GM21528 (cell line): ENCODE data around the gene ATP2B1.
"Not testable (repeated sequence)": the region's sequence is repeated elsewhere in the genome, so short reads cannot be mapped to it uniquely, and the experiment has no call there.

ENCODE experiments used
- ATAC-seq: cut with Tn5 transposase; IDR thresholded peaks from one replicate; pipeline ENCODE4 v1.9.1; 2021; ENCODE audit warnings: mild to moderate bottlenecking, moderate library complexity; ENCODE audit not compliant: unreplicated experiment, low FRiP score

The ATP2B1 gene

GRCh38 chr12:89717759-89718523 is 9.3 kb upstream of the ATP2B1 start:
- no peak for ATAC-seq

- ATAC-seq: no peak
These were observed 4.1 kb upstream of the ATP2B1 start for GRCh38 chr12:89712706-89713105.

GRCh38 chr12:89710873-89711750 is 2.5 kb upstream of the ATP2B1 start:
- ATAC-seq: no peak

- peak; percentile 0 for ATAC-seq
These were observed 1.6 kb upstream of the ATP2B1 start for GRCh38 chr12:89709995-89710872.

- ATAC-seq: peak; percentile 68
These were observed 738 bp upstream of the ATP2B1 start for GRCh38 chr12:89709157-89709994.

- ATAC-seq: peak; percentile 2
These were observed 704 bp downstream of the ATP2B1 start for GRCh38 chr12:89707703-89708564.

- ATAC-seq: no peak
These were observed 1.5 kb downstream of the ATP2B1 start for GRCh38 chr12:89706986-89707702.

GRCh38 chr12:89706551-89706950 is 2.1 kb downstream of the ATP2B1 start:
- ATAC-seq: no peak

- no peak for ATAC-seq
These were observed 4.2 kb downstream of the ATP2B1 start for GRCh38 chr12:89704457-89704856.

GRCh38 chr12:89703768-89704167 is 4.9 kb downstream of the ATP2B1 start:
- ATAC-seq: no peak

- no peak for ATAC-seq
These were observed 6.1 kb downstream of the ATP2B1 start for GRCh38 chr12:89702503-89702902.

GRCh38 chr12:89701606-89702206 is 6.9 kb downstream of the ATP2B1 start:
- no peak for ATAC-seq

GRCh38 chr12:89700191-89700810 is 8.3 kb downstream of the ATP2B1 start:
- no peak for ATAC-seq

- ATAC-seq: no peak
These were observed 10.0 kb downstream of the ATP2B1 start for GRCh38 chr12:89698607-89699006.

GRCh38 chr12:89697728-89698127 is 10.9 kb downstream of the ATP2B1 start:
- not testable (repeated sequence) for ATAC-seq

GRCh38 chr12:89697296-89697695 is 11.3 kb downstream of the ATP2B1 start:
- no peak for ATAC-seq

GRCh38 chr12:89695830-89696229 is 12.8 kb downstream of the ATP2B1 start:
- ATAC-seq: peak; percentile 44
